Right ventricle myocardium superior (tissue), 1 donor: ENCODE data around the gene RUFY4. TPM values are rescaled to one million over a fixed set of nuclear protein-coding genes. Genes with fewer than 3 reads are reported as not detected.

Source experiments
- ATAC-seq: fragments of 200-7000 bp; cut with Tn5 transposase; one replicate; pipeline ENCODE4 v1.9.1; 2020; ENCODE audit warnings: mild to moderate bottlenecking; ENCODE audit not compliant: poor library complexity
- DNase-seq: peaks from one replicate; pipeline ENCODE4 v3.0.0-alpha.2; 2020
- intact Hi-C: fragments of 100-400 bp; cut with DNase I; formaldehyde crosslinking; loops from one replicate; pipeline ENCODE4 v1.11.2; 2022
- total RNA-seq: library from RNA; stranded (reverse); fragmentation: NEBNext Ultra II Directional; extraction: Animal tissue kit (Norgen Biotek cat#: 25700); gene quantifications from one replicate; pipeline ENCODE4 v1.2.1, GENCODE V29; 2021
- donor health status: DM: no; HTN: yes; CAD: no; lungs with severe emphysema.

RUFY4 gene
- total RNA-seq, 1 donor from 2014 or later: not detected

DNA sequence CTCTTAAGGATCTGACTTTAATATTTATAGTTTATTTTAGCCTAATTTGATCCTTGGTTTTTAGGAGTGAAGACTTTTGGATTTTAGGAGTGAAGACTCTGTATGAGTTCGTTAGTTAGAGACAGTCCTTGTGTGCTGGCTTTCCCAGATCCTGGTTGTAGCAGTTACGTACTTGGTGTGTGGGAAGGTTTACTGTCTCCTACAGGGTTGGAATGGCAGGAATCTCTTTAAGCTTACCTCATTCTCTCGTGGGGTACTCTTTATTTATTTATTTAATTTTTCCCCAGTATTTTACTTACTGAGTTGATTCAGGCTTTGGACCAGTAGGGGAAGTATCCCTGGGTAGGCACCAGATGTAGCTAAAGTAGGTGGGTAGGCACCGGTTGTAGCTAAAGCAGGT lies 54.9 kb downstream of the RUFY4 start:
- ATAC-seq (no peak), DNase-seq (no peak)
- intact Hi-C loops: no loop called here

DNA sequence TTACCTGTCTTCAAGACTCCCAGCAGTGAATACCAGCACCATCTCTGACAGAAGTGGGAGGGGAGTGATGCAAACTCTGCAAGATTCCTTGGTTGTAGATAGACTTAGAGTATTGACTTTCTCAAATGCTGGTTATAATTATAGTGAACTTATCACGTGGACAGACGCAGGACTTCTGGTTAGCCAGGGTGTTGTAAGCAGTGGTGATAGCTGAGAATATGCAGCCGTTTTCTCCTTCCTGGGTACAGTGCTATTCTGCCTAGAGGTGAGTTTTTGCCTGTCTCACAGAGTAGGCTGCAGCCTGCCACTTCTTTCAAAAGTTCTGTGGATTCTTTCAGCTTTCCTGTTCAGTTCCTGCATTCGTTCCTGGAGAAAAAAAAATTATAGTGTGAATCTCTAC lies 56.0 kb downstream of the RUFY4 start:
- no peak for DNase-seq
- intact Hi-C loops: no loop called here
- ATAC-seq: peak; percentile 82

DNA sequence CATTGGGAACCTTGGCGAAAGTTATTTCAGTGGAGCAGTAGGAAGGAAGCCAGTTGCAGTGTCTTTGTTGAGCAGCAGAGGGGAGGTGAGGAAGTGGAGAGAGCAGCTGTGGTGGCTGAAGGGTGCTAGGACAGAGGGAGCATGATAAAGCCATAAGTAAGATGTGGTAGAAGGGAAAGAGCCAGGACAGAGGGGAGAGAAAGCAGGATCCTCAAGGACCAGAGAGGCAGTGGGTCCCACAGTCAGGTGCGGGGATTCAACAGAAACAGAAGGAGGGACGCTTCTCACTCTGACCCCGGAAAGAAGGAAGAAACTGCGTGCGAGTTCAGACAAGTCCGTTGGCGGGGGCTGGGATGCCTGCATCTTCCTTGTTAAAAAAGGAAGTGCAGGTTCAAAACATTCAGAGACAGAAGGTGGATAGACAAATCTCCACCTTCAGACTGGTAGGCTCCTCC lies 56.6 kb downstream of the RUFY4 start, which contains the start of gene CXCR2:
TSS of gene CXCR2 (plus strand) at position 403 of the 455 bp plus-strand sequence. CDS start 8,774 bp downstream, outside the sequence.
- ATAC-seq (peak; percentile 76), DNase-seq (peak; percentile 68)
- intact Hi-C loops: no loop called here

DNA sequence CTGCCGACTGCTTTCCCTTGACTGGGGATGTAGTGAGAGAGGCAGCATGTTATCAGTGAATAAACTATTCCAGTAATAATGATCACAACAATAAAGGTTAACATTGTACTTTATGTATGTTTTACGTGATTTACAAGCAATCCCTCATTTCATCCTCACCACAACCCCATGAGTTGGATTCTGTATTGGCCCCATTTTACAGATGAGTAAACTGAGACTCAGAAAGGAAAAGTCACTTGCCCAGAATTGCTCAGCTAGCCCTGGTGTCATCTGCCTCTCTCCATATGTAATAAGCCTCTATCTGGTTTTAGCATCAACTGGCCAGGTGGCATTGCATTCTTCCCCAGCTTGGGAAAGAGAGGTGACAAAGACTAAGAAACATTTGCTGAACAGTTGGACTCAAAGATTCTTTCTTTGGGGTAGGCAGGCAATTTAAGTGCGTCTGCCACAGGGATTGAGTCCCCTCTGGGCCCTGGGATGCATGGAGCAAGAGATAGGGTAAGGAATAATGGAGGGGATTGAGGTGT lies 58.9 kb downstream of the RUFY4 start:
- DNase-seq (no peak), ATAC-seq (no peak)
- intact Hi-C loops: no loop called here

DNA sequence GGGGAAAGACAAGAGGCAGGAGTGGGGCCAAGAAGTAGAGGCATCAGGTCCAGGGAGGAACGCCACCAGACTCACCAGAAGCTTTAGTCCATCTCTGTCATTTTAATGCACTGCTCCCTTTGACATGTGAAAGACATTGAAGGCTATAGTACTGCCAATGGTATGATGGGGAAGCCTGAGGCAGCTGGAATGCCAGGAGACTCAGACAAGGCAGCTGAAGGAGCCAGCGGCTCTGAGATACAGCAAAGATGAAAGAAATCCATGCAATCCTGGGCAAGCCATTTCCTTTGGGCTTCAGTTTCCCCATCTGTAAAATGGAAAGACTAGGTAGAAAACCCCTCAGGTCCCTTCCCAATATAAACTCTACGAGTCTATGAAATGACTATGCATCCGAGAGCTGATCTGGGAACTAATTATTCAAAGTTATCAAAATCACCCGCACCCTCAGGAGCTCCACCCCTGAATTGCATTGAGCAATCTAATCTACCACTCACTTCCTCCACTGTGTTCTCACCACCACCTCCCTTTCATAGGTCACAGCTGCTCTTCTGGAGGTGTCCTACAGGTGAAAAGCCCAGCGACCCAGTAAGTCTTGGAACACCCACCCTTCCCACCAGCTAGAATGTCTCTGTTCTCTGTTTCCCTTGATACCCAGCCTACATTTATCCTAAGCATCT lies 59.9 kb downstream of the RUFY4 start:
- DNase-seq: no peak
- no peak for ATAC-seq
- intact Hi-C loops: no loop called here

DNA sequence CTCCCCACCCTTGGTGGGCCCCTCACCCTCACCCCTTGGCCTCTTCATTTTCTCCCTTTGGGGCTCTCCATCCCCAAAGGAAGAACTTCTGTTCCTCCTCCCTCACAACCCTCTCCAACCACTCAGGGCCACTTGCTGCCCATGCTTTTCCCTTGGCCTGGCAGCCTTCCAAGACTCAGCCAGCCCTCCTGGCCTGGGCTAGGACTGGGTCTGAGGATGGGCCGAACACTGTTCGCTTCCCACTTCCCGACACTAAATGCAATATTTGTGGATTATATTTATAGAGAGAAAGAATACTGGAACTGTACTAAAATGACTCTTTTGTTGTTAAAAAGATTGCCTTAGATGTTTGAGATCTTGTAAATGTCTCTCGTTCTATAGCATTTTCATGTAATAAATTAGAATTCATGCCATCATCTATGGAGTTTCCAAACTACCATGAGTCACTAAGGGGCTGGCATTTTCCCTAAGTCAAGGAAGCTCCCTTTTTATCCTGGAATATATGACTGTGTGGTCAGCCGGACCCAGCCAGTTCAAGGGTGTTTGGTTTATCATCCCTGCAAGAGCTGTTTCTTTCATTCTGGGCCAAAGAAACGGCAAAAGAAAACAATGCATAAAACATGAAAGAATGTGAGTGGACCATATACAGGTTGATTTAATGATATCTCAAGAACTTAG lies 60.5 kb downstream of the RUFY4 start:
- intact Hi-C loops: no loop called here
- ATAC-seq (no peak), DNase-seq (no peak)

DNA sequence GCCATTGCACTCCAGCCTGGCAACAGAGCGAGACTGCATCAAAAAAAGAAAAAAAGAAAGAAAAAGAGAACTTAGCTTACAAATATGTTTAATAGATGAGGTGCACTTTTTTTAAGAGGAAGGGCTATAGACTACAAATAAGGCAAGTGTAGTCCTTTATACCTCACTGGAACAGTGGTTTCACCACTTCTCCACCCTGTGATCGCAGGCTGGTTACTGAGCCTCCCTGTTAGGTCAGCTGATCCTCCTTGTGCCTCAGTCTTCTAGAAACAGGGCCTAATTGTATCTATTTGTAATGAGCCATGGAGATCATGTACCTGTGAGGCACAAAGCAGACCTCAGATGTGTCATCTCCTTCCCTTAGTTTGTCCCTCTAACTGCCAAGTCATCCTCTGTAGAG lies 61.3 kb downstream of the RUFY4 start:
- DNase-seq (no peak), ATAC-seq (no peak)
- intact Hi-C loops: no loop called here

DNA sequence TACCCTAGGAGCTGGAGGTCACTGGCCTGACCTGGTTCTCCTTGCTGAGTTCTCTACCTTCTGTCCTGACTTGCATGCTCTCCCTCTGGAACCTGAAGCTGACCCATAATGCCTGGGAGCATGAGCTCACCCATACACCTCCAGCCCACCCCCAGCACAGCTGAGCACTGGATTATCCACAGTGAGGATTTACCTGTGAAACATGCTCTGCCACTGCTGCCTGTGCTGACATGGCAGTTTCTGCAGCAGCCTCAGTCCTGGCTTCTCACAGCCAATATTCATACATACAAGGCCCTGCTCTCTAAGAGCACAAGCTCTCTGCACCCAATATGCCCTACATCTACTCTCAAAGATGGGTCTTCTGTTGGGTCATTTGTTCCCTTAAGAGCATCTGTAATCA lies 61.8 kb downstream of the RUFY4 start:
- DNase-seq (no peak), ATAC-seq (no peak)

DNA sequence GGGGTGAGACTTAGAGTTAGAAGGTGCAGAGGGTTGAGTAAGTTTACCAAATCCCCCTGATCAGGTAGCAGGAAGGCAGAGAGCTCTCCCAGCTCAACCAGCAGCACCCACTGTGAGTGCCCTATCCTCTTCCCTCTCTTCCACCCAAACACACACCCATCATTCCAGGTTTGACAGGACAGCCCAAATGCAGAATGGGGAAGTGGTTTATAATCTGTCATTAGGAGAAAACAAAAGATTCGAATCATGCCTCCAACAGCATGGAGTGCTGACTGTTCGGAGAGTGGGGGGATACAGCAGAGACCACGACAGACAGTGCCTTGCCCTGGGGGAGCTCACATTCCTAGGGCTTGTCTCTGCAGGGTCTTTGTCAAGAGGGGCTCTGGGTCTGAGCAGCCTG lies 68.5 kb downstream of the RUFY4 start:
- ATAC-seq (no peak), DNase-seq (no peak)
- intact Hi-C loops: no loop called here

More for the DNA sequence above, 61.8 kb downstream of the RUFY4 start:
- intact Hi-C loops: no loop called here

DNA sequence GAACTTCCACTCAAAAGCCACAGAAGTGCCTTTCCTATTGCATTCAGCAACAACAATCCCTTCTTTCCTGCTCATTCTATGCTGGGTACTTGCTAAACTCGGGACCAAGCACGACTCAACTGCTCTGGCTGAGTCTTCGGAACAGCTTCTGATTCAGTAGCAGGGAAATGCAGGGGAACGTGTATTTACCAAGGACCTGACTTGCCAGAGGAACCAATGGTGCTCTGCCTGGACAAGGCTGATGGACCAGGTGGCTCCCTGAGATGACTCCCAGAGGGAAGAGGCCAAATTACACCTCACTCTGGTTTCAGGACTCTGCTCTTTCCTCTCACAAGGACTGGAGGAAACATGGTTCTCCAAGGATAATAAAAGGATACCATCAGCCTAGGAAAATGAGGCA lies 69.0 kb downstream of the RUFY4 start:
- intact Hi-C loops: no loop called here
- DNase-seq (no peak), ATAC-seq (no peak)

Other genes with a start within 250 kb of the RUFY4 start
- 722 TPM for gene TNS1, start 66.3 kb upstream of the RUFY4 start, total RNA-seq
- gene CXCR2, start 56.8 kb downstream of the RUFY4 start, total RNA-seq: 0.89 TPM
- gene CXCR1, start 97.7 kb downstream of the RUFY4 start, total RNA-seq: 0.54 TPM
- 123 TPM for gene ARPC2, start 147.9 kb downstream of the RUFY4 start, total RNA-seq
- 1.8 TPM for gene GPBAR1, start 191.8 kb downstream of the RUFY4 start, total RNA-seq
- gene AAMP, start 200.9 kb downstream of the RUFY4 start, total RNA-seq: 48.4 TPM
- gene PNKD, start 201.3 kb downstream of the RUFY4 start, total RNA-seq: 72.9 TPM
- gene TMBIM1, start 223.2 kb downstream of the RUFY4 start, total RNA-seq: 117 TPM